HepG2 (cell line): ENCODE measurements around the gene TNFSF13. TPM values are rescaled to one million over a fixed set of nuclear protein-coding genes. Genes with fewer than 3 reads are reported as not detected.

Experiments used
- ATF7-NPFF ChIP-seq: sonication (generic); formaldehyde crosslinking; IDR thresholded peaks from 2 replicates; pipeline ENCODE4 v1.8.1; 2023; ENCODE audit warnings: mild to moderate bottlenecking, low read depth, missing genetic modification reagents, moderate library complexity
- CBX2 ChIP-seq, 2 experiments: fragments of 200-600 bp in 1 of 2; sonication (generic); formaldehyde crosslinking in 1 of 2; IDR thresholded peaks; 2 replicates each; pipeline versions ENCODE4 v1.7.0 to v1.8.1; 2018 to 2022; ENCODE audit warnings: low read depth in 2 of 2, low read length in 1 of 2, mild to moderate bottlenecking in 1 of 2, missing genetic modification reagents in 1 of 2
- EP300 ChIP-seq, 3 experiments: sonication (generic) in 1 of 3; formaldehyde crosslinking in 1 of 3; IDR thresholded peaks; 2 replicates each; pipeline versions ENCODE4 v1.5.1 to v1.6.1; 2011 to 2020; ENCODE audit warnings: low read depth in 2 of 3, low read length in 2 of 3, borderline replicate concordance in 1 of 3, improper control_type of control experiment in 1 of 3, mild to moderate bottlenecking in 1 of 3, missing genetic modification reagents in 1 of 3, moderate library complexity in 1 of 3
- ERF ChIP-seq: IDR thresholded peaks from 2 replicates; pipeline ENCODE4 v1.6.1; 2018; ENCODE audit warnings: missing biosample characterization, missing genetic modification reagents
- FOSL2 ChIP-seq: sonication (generic); formaldehyde crosslinking; IDR thresholded peaks from 2 replicates; pipeline ENCODE4 v1.4.0; 2020; ENCODE audit warnings: missing genetic modification reagents
- FOXO4 ChIP-seq: sonication (generic); formaldehyde crosslinking; conservative IDR thresholded peaks from 2 replicates; pipeline ENCODE4 v1.8.1; 2023; ENCODE audit warnings: missing genetic modification reagents
- SMARCC2 ChIP-seq: fragments of 450-650 bp; IDR thresholded peaks from 2 replicates; pipeline ENCODE4 v1.6.1; 2017; ENCODE audit warnings: antibody characterized with exemption, mild to moderate bottlenecking
- USF2 ChIP-seq, 2 experiments: sonication (generic) in 1 of 2; formaldehyde crosslinking in 1 of 2; IDR thresholded peaks; 2 replicates each; pipeline versions ENCODE4 v1.5.1 to v1.6.1; 2011 to 2020; ENCODE audit warnings: borderline replicate concordance in 1 of 2, low read depth in 1 of 2, low read length in 1 of 2, mild to moderate bottlenecking in 1 of 2, missing genetic modification reagents in 1 of 2, moderate library complexity in 1 of 2
- ZFAT ChIP-seq: sonication (generic); formaldehyde crosslinking; conservative IDR thresholded peaks from 2 replicates; pipeline ENCODE4 v1.8.1; 2023; ENCODE audit warnings: missing genetic modification reagents, inconsistent platforms
- ZHX2 ChIP-seq, 2 experiments: sonication (generic) in 1 of 2; formaldehyde crosslinking in 1 of 2; IDR thresholded peaks; 2 replicates each; pipeline versions ENCODE4 v1.6.1 to v1.9.0; 2014 to 2022; ENCODE audit warnings: antibody characterized with exemption in 1 of 2, borderline replicate concordance in 1 of 2, inconsistent platforms in 1 of 2, low read depth in 1 of 2, missing genetic modification reagents in 1 of 2
- ZNF512 ChIP-seq: sonication (generic); formaldehyde crosslinking; IDR thresholded peaks from 2 replicates; pipeline ENCODE4 v1.4.0; 2020; ENCODE audit warnings: mild to moderate bottlenecking, missing genetic modification reagents
- ZNF567 ChIP-seq: sonication (generic); formaldehyde crosslinking; IDR thresholded peaks from 2 replicates; pipeline ENCODE4 v1.8.1; 2023; ENCODE audit warnings: mild to moderate bottlenecking, missing genetic modification reagents, borderline replicate concordance
- ZNF660 ChIP-seq: sonication (generic); formaldehyde crosslinking; IDR thresholded peaks from 2 replicates; pipeline ENCODE4 v1.5.1; 2020; ENCODE audit warnings: mild to moderate bottlenecking, low read depth, missing genetic modification reagents, borderline replicate concordance
- ZNF746 ChIP-seq: sonication (generic); formaldehyde crosslinking; IDR thresholded peaks from 2 replicates; pipeline ENCODE4 v1.8.0; 2022; ENCODE audit warnings: mild to moderate bottlenecking, missing genetic modification reagents
- polyA plus RNA-seq, 8 experiments: library from polyadenylated mRNA; depleted of rRNA in 3 of 8; stranded (reverse) in 7 of 8; unstranded in 1 of 8; fragments of >200 nt; fragmentation: Illumina TruSeq in 4 of 8; extraction: Trizol in 4 of 8; gene quantifications; 2 replicates each; pipeline versions ENCODE4 v1.2.1 to v1.2.3, GENCODE V29; 2011 to 2016; ENCODE audit warnings: low read depth in 4 of 8, missing spikeins in 1 of 8, mixed read lengths in 1 of 8; ENCODE audit not compliant: insufficient read depth in 1 of 8
- total RNA-seq, 5 experiments: library from RNA; depleted of rRNA; stranded (reverse); fragments of >200 nt; fragmentation: Illumina TruSeq; extraction: Trizol; gene quantifications; 2 replicates each; pipeline ENCODE4 v1.2.3, GENCODE V29; 2016; ENCODE audit warnings: low read depth in 1 of 5

TNFSF13 gene
- total and polyA plus RNA-seq, 2 of the 13 experiments (the other 11 are each of a cell fraction or from before 2014, with no cell fraction given) = 2.5 to 3.3 TPM

GRCh38 chr17:7579001-7579833 is 20.7 kb downstream of the TNFSF13 start, which contains the start of gene CD68 (continued):
- no peak for TF ChIP-seq ZNF567 (CRISPR knock-in tag)
- TF ChIP-seq ZNF660 (CRISPR knock-in tag) = no peak
- no peak for TF ChIP-seq ZHX2 (IDR thresholded peaks at IDR 0.05; ENCODE audit: low read depth)
- TF ChIP-seq ZHX2 (CRISPR knock-in tag; IDR thresholded peaks at IDR 0.05; ENCODE audit: borderline replicate concordance) = no peak
- TF ChIP-seq ZFAT (CRISPR knock-in tag) = no peak
- no peak for TF ChIP-seq ZNF512
- TF ChIP-seq FOXO4 (CRISPR knock-in tag) = no peak
- TF ChIP-seq ATF7-NPFF (CRISPR knock-in tag) = no peak; the same call in 1 of the 2 replicates
- TF ChIP-seq ERF (CRISPR knock-in tag) = peak; percentile 86
- no peak; a peak in 1 of 4 replicates for TF ChIP-seq EP300 (IDR thresholded peaks at IDR 0.05; ENCODE audit: low read depth in 2 of 2, low read length in 2 of 2)
- TF ChIP-seq EP300 (CRISPR knock-in tag; IDR thresholded peaks at IDR 0.05; ENCODE audit: borderline replicate concordance) = peak; percentile 34; the same call in 1 of the 2 replicates
- peak; percentile 84 for TF ChIP-seq FOSL2
- TF ChIP-seq USF2 (IDR thresholded peaks at IDR 0.05; ENCODE audit: low read depth, low read length) = peak; percentile 32; the same call in 1 of the 2 replicates
- TF ChIP-seq USF2 (CRISPR knock-in tag; IDR thresholded peaks at IDR 0.05; ENCODE audit: borderline replicate concordance) = peak; percentile 50; the same call in 1 of the 2 replicates
- TF ChIP-seq ZNF746 (CRISPR knock-in tag) = 0 out of 2 replicates have a peak, but pooled peaks have one; percentile 23
- no peak for TF ChIP-seq CBX2 (IDR thresholded peaks at IDR 0.05; ENCODE audit: low read depth, low read length)
- TF ChIP-seq CBX2 (CRISPR knock-in tag; IDR thresholded peaks at IDR 0.05; ENCODE audit: low read depth) = no peak
- peak; percentile 1; the same call in 1 of the 2 replicates for TF ChIP-seq SMARCC2
